DND-41 (cell line): ENCODE data around the gene SLC22A12.

ENCODE experiments used
- CTCF ChIP-seq: IDR thresholded peaks from 2 replicates; pipeline ENCODE4 v1.5.1; 2012; ENCODE audit warnings: borderline replicate concordance, low read length, moderate library complexity, mild to moderate bottlenecking; ENCODE audit not compliant: poor library complexity, severe bottlenecking; ENCODE audit errors: extremely low read depth
- EZH2 ChIP-seq: IDR thresholded peaks from 3 replicates; pipeline ENCODE4 v1.6.1; 2012; ENCODE audit warnings: borderline replicate concordance, low read depth, mild to moderate bottlenecking, moderate library complexity, low read length, inconsistent platforms; ENCODE audit not compliant: severe bottlenecking

GRCh38 chr11:64620381-64620971 lies 29.5 kb downstream of the SLC22A12 start:
- TF ChIP-seq CTCF: no peak
- TF ChIP-seq EZH2: no peak
